Endothelial cell of umbilical vein (primary cell): ENCODE data around the gene CCDC39. TPM values are rescaled to one million over a fixed set of nuclear protein-coding genes. Genes with fewer than 3 reads are reported as not detected.

Experiments used
- BruUV-seq: library from RNA; stranded (reverse); fragments of 400-500 nt; replicated peaks from 2 replicates; lab custom pipeline; 2021; lab: Mats Ljungman, UMichigan
- CTCF ChIA-PET: fragments of 300-600, 350-600 bp; sonication (Branson Sonifier 250); formaldehyde crosslinking; loops from one replicate; lab custom pipeline; 2021; ENCODE audit warnings: antibody characterized with exemption, inconsistent platforms; lab: Charles Lee
- POLR2A ChIA-PET: fragments of 300-600, 350-600 bp; sonication (Branson Sonifier 250); formaldehyde crosslinking; loops from one replicate; lab custom pipeline; 2021; ENCODE audit warnings: antibody characterized with exemption, inconsistent platforms; lab: Charles Lee
- DNase-seq: peaks from one replicate; pipeline ENCODE4 v3.0.0-alpha.2; 2011; ENCODE audit warnings: low read depth, low spot score
- FAIRE-seq: peaks from 2 replicates; lab custom pipeline; 2011; peaks lifted over from hg19 to GRCh38; lab: Jason Lieb, UNC
- H2AFZ ChIP-seq: 2 replicates; pipeline ENCODE4 v1.6.0; 2012; ENCODE audit warnings: low read depth, low read length, control low read depth, inconsistent platforms
- H3K27ac ChIP-seq: 2 replicates; pipeline ENCODE4 v1.5.1; 2011; ENCODE audit warnings: low read depth, mild to moderate bottlenecking, control low read depth, low read length, moderate library complexity; ENCODE audit not compliant: insufficient read depth
- H3K27me3 ChIP-seq, 2 experiments: 2 replicates each; pipeline versions ENCODE4 v1.6.0 to v1.6.1; 2011; ENCODE audit warnings: low read length in 2 of 2, mixed read lengths in 1 of 2; ENCODE audit not compliant: control insufficient read depth in 2 of 2, insufficient read depth in 2 of 2
- H3K36me3 ChIP-seq, 2 experiments: 2 replicates in 1 of 2; 3 replicates in 1 of 2; pipeline ENCODE4 v1.5.1; 2011; ENCODE audit warnings: low read length in 2 of 2, mild to moderate bottlenecking in 1 of 2, moderate library complexity in 1 of 2; ENCODE audit not compliant: control insufficient read depth in 2 of 2, insufficient read depth in 2 of 2; ENCODE audit errors: extremely low read depth in 1 of 2
- H3K4me1 ChIP-seq: 3 replicates; pipeline ENCODE4 v1.5.1; 2011; ENCODE audit warnings: mild to moderate bottlenecking, low read length; ENCODE audit not compliant: control insufficient read depth, insufficient read depth; ENCODE audit errors: extremely low read depth
- H3K4me2 ChIP-seq: 2 replicates; pipeline ENCODE4 v1.6.1; 2011; ENCODE audit warnings: low read length, control low read depth, mixed read lengths; ENCODE audit not compliant: insufficient read depth
- H3K4me3 ChIP-seq, 3 experiments: fragments of 200-600 bp in 1 of 3; sonication (generic), shearing (Covaris generic) in 1 of 3; replicated peaks in 1 of 3; 2 replicates each; pipeline ENCODE4 v1.5.1; 2011 to 2016; ENCODE audit warnings: control low read depth in 3 of 3, low read length in 3 of 3, mild to moderate bottlenecking in 2 of 3, inconsistent platforms in 1 of 3, low read depth in 1 of 3, moderate library complexity in 1 of 3; ENCODE audit not compliant: insufficient read depth in 1 of 3
- H3K79me2 ChIP-seq: 2 replicates; pipeline ENCODE4 v1.6.0; 2012; ENCODE audit warnings: low read length, inconsistent platforms; ENCODE audit not compliant: control insufficient read depth, insufficient read depth
- H3K9ac ChIP-seq: replicated peaks from 2 replicates; pipeline ENCODE3; 2011; ENCODE audit warnings: low read length, control low read depth; ENCODE audit not compliant: insufficient read depth; ENCODE audit errors: extremely low read depth
- H3K9me1 ChIP-seq: replicated peaks from 3 replicates; pipeline ENCODE4 v1.6.0; 2011; ENCODE audit warnings: mild to moderate bottlenecking, low read length; ENCODE audit not compliant: control insufficient read depth, insufficient read depth; ENCODE audit errors: extremely low read depth
- H3K9me3 ChIP-seq: replicated peaks from 2 replicates; pipeline ENCODE4 v1.5.1; 2012; ENCODE audit warnings: low read length, inconsistent platforms; ENCODE audit not compliant: control insufficient read depth, insufficient read depth
- H4K20me1 ChIP-seq: replicated peaks from 2 replicates; pipeline ENCODE3; 2011; ENCODE audit warnings: mild to moderate bottlenecking, low read length; ENCODE audit not compliant: control insufficient read depth, insufficient read depth; ENCODE audit errors: extremely low read depth
- CTCF ChIP-seq, 2 donors: IDR thresholded peaks; 1 replicate in 1 of 2; 2 replicates in 1 of 2; pipeline ENCODE4 v1.5.1; 2011; ENCODE audit warnings: low read length in 2 of 2, mild to moderate bottlenecking in 2 of 2, moderate library complexity in 2 of 2, control low read depth in 1 of 2, inconsistent platforms in 1 of 2, low read depth in 1 of 2; ENCODE audit not compliant: insufficient read depth in 1 of 2; ENCODE audit errors: extremely low read depth in 1 of 2
- EZH2 ChIP-seq: IDR thresholded peaks from 2 replicates; pipeline ENCODE4 v1.6.1; 2012; ENCODE audit warnings: borderline replicate concordance, low read depth, mild to moderate bottlenecking, moderate library complexity, low read length, inconsistent platforms; ENCODE audit not compliant: severe bottlenecking
- FOS ChIP-seq: IDR thresholded peaks from 2 replicates; pipeline ENCODE4 v1.6.1; 2011; ENCODE audit warnings: mild to moderate bottlenecking, low read length, moderate library complexity, borderline replicate concordance; ENCODE audit not compliant: insufficient read depth
- GATA2 ChIP-seq: IDR thresholded peaks from 2 replicates; pipeline ENCODE4 v1.7.0; 2011; ENCODE audit warnings: low read depth, mild to moderate bottlenecking, moderate library complexity, mixed read lengths, low read length; ENCODE audit not compliant: insufficient read length, insufficient read depth
- JUN ChIP-seq: IDR thresholded peaks from 2 replicates; pipeline ENCODE4 v1.6.1; 2011; ENCODE audit warnings: borderline replicate concordance, low read depth; ENCODE audit not compliant: insufficient read length, insufficient read depth
- MYC ChIP-seq: IDR thresholded peaks from one replicate; pipeline ENCODE4 v1.6.1; 2011; ENCODE audit warnings: mild to moderate bottlenecking, low read depth, low read length
- POLR2A ChIP-seq: IDR thresholded peaks from 2 replicates; pipeline ENCODE4 v1.6.1; 2012; ENCODE audit warnings: low read depth, mild to moderate bottlenecking, control low read depth, low read length
- POLR2AphosphoS5 ChIP-seq: IDR thresholded peaks from 2 replicates; pipeline ENCODE4 v1.6.1; 2012; ENCODE audit warnings: low read depth, mild to moderate bottlenecking, control low read depth, low read length, moderate library complexity; ENCODE audit not compliant: insufficient read depth
- dilution Hi-C: fragments of 300-500 bp; cut with MboI; formaldehyde crosslinking; loops from one replicate; pipeline ENCODE4 v1.15.0; 2019; ENCODE audit warnings: low sequenced_read_pairs; ENCODE audit not compliant: extremely low pct_ligation_motif_present
- intact Hi-C: fragments of 100-400 bp; cut with micrococcal nuclease; formaldehyde crosslinking; loops from one replicate; pipeline ENCODE4 v1.10.0; 2022
- polyA plus RNA-seq, 4 experiments: library from polyadenylated mRNA; depleted of rRNA in 3 of 4; stranded (reverse) in 3 of 4; unstranded in 1 of 4; fragments of >200 nt; gene quantifications; 2 replicates each; pipeline versions ENCODE4 v1.2.1 to v1.2.3, GENCODE V29; 2011 to 2012; ENCODE audit warnings: missing spikeins in 1 of 4
- total RNA-seq: library from RNA; stranded (reverse); gene quantifications from 2 replicates; pipeline ENCODE4 v1.2.3, GENCODE V29; 2021
- TF ChIP-seq, protein P1 (sequence below): IDR thresholded peaks from 2 replicates; pipeline ENCODE4 v1.6.1; 2011; ENCODE audit not compliant: insufficient read depth, insufficient read length

Gene CCDC39
- total and polyA plus RNA-seq, 2 donors (not counting 3 experiments of a cell fraction or from before 2014, with no cell fraction given) = not detected

GRCh38 chr3:180575571-180575970, 103.7 kb downstream of the CCDC39 start:
- no peak for TF ChIP-seq GATA2
- no peak for TF ChIP-seq POLR2AphosphoS5
- no peak for TF ChIP-seq EZH2
- TF ChIP-seq MYC = no peak
- no peak for TF ChIP-seq JUN
- TF ChIP-seq, protein P1, sequence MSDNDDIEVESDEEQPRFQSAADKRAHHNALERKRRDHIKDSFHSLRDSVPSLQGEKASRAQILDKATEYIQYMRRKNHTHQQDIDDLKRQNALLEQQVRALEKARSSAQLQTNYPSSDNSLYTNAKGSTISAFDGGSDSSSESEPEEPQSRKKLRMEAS = no peak
- no peak for TF ChIP-seq FOS
- no peak for TF ChIP-seq POLR2A
- TF ChIP-seq CTCF (IDR thresholded peaks at IDR 0.05; ENCODE audit: extremely low read depth in 1 of 2, insufficient read depth in 1 of 2, low read depth in 1 of 2, low read length in 2 of 2) = no peak
- no peak overlapping the region for H2AFZ ChIP-seq
- no peak overlapping the region for H3K9ac ChIP-seq
- H3K4me2 ChIP-seq = no peak overlapping the region
- H3K4me3 ChIP-seq = no peak overlapping the region
- no peaks in the 10 kb centered on the region for H3K4me1 ChIP-seq
- DNase-seq (no peak), FAIRE-seq (no peak)
- no peaks in the 10 kb centered on the region for H3K79me2 ChIP-seq
- dilution Hi-C loops (no loop called here), intact Hi-C loops (no loop called here)
- no peaks in the 10 kb centered on the region for H3K9me1 ChIP-seq
- no peaks in the 10 kb centered on the region for H3K36me3 ChIP-seq
- ChIA-PET CTCF (interaction anchor here (1.0 kb wide), 1 partner anchor 20 kb away, joined by 3 read pairs; no protein-coding TSS in a partner anchor), POLR2A (no interaction called here)
- H3K9me3 ChIP-seq = no peaks in the 10 kb centered on the region
- BruUV-seq = no TSS peak
- H4K20me1 ChIP-seq = no peaks in the 10 kb centered on the region
- no peaks in the 10 kb centered on the region for H3K27me3 ChIP-seq
- H3K27ac ChIP-seq = no peak overlapping the region
